OCI-LY3 (cell line): ENCODE results near the gene GULP1.

Experiments
- EZH2phosphoT487 ChIP-seq: fragments of 200-600 bp; shearing (Covaris generic); IDR thresholded peaks from 2 replicates; pipeline ENCODE4 v1.6.1; 2018; ENCODE audit warnings: antibody characterized with exemption, mixed run types, low read depth
- TF ChIP-seq, protein P1 (sequence below): fragments of 200-600, 300-600 bp; sonication (generic); IDR thresholded peaks from 2 replicates; pipeline ENCODE4 v1.5.1; 2014; ENCODE audit warnings: antibody characterized with exemption, low read length, low read depth

DNA sequence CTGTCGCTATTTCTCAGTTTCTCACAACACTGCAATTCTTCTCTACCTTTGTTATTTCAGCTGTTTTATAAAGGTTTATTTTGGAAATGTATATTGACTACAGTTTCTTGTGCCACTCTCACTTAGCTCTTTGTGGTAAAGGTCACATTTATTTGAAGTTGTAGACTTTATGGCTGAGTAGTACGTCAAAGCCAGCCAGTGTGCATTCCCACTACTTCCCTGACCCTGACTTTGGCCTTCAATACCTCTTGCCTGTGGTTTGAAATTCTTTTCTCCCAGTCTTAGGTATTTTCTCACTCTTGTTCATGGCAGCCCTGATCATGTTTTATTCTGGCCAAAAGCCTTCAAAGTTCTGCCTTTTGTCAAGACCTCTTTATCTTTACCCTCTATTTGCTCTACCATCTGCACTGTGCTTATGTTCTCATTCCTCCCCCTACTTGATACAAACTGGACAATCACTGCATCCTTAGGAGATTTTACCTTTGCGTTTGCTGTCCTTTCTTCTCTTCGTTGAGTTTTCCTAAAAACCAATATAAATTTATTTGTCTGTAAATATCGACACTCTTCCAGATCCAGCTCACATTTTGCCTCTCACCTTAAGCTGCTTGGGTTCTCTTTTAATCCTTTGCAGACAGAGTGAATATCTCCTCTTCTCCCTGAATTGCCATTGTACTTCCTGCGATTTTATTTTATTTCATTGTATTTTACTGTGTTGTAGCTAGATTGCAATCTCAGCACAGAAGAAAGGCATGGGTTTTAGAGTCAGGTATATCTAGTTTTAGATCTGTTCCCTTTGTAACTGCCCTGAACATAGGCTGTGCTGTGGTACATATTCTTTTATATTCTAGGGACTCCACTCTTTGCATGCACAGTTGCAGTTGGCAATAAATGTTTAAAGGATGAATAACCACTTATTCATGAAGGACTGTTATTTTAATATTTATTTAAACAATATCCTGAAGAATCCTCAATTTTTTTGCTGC, 31.2 kb downstream of the GULP1 start:
- TF ChIP-seq, protein P1, sequence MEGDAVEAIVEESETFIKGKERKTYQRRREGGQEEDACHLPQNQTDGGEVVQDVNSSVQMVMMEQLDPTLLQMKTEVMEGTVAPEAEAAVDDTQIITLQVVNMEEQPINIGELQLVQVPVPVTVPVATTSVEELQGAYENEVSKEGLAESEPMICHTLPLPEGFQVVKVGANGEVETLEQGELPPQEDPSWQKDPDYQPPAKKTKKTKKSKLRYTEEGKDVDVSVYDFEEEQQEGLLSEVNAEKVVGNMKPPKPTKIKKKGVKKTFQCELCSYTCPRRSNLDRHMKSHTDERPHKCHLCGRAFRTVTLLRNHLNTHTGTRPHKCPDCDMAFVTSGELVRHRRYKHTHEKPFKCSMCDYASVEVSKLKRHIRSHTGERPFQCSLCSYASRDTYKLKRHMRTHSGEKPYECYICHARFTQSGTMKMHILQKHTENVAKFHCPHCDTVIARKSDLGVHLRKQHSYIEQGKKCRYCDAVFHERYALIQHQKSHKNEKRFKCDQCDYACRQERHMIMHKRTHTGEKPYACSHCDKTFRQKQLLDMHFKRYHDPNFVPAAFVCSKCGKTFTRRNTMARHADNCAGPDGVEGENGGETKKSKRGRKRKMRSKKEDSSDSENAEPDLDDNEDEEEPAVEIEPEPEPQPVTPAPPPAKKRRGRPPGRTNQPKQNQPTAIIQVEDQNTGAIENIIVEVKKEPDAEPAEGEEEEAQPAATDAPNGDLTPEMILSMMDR: no peak
- no peak for TF ChIP-seq EZH2phosphoT487
